Myometrial cell (primary cell): ENCODE data around the gene MAF. TPM values are rescaled to one million over a fixed set of nuclear protein-coding genes. Genes with fewer than 3 reads are reported as not detected.

Source experiments
- total RNA-seq: library from RNA; depleted of rRNA; stranded (reverse); fragments of >200 nt; gene quantifications from 2 replicates; pipeline ENCODE4 v1.2.3, GENCODE V29; 2015

The MAF gene
- 0.53 and 0.58 TPM in 2 replicates for total RNA-seq

DNA sequence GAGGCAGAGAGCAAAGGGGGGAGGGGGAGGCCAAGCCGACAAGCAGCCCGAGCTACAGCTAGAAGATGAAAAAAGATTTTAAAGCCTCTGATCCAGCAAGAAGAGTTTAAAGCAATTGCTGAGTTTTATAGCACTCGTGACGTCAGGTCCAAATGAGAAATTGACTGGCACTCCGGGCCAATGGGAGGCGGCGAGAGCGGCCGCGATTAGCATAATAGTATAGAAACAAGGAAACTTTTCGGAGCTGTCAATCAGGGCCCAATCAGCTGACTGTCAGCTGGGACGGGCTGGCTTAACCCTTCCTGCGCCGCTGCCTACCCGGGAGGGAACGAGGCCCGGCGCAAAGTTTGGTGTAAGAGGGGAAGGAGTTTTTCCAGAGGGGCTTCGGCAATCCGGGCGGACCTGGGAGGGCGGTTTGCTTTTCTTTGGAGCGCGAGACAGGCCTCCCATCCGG lies at the start of gene MAF:
TSS of gene MAF (minus strand) at position 100 of the 454 bp plus-strand sequence. CDS start 835 bp downstream, outside the sequence.

